ENCODE data around the gene VPS4A. TPM values are rescaled to one million over a fixed set of nuclear protein-coding genes. Genes with fewer than 3 reads are reported as not detected.
A peak's percentile ranks its signal among the peaks of the same experiment; 100 is the strongest.

Gene VPS4A
- total RNA-seq, 1 donor from 2014 or later: 25.6 TPM

- Histone ChIP-seq H3K9me3 (ENCODE audit: control insufficient read depth in 3 of 3, low read length in 3 of 3) (no peaks in the 10 kb centered on the region), H3K27me3 (ENCODE audit: control insufficient read depth in 3 of 3, insufficient read depth in 3 of 3, low read length in 3 of 3) (no peaks in the 10 kb centered on the region), H3K9ac (ENCODE audit: low read depth in 1 of 3, low read length in 3 of 3) (peak overlapping the region in 1 of 3 donors; percentile 50), H3K4me3 (ENCODE audit: low read length in 3 of 3) (no peak overlapping the region), H3K27ac (ENCODE audit: low read depth, low read length) (peak overlapping the region; percentile 56), H3K4me1 (ENCODE audit: control insufficient read depth in 3 of 3, insufficient read depth in 3 of 3, low read length in 3 of 3) (peaks cover 8 to 29% (median 21%) of the 10 kb centered on the region in 3 donors), H3K36me3 (ENCODE audit: control insufficient read depth in 3 of 3, insufficient read depth in 3 of 3, low read length in 3 of 3) (peaks cover 58 to 64% (median 62%) of the 10 kb centered on the region in 3 donors)
Measured at GRCh38 chr16:69316595-69317034, 5.5 kb downstream of the VPS4A start.

GRCh38 chr16:69318177-69318910 lies 7.2 kb downstream of the VPS4A start:
- peaks cover 71 to 81% (median 78%) of the 10 kb centered on the region in 3 donors for H3K36me3 ChIP-seq (ENCODE audit: control insufficient read depth in 3 of 3, insufficient read depth in 3 of 3, low read length in 3 of 3)
- peaks cover 0 to 29% (median 19%) of the 10 kb centered on the region in 3 donors for H3K4me1 ChIP-seq (ENCODE audit: control insufficient read depth in 3 of 3, insufficient read depth in 3 of 3, low read length in 3 of 3)
- no peak overlapping the region for H3K4me3 ChIP-seq (ENCODE audit: low read length in 3 of 3)
- H3K27me3 ChIP-seq (ENCODE audit: control insufficient read depth in 3 of 3, insufficient read depth in 3 of 3, low read length in 3 of 3): no peaks in the 10 kb centered on the region
- no peaks in the 10 kb centered on the region for H3K9me3 ChIP-seq (ENCODE audit: control insufficient read depth in 3 of 3, low read length in 3 of 3)
- no peak overlapping the region for H3K27ac ChIP-seq (ENCODE audit: low read depth, low read length)
- no peak overlapping the region for H3K9ac ChIP-seq (ENCODE audit: low read depth in 1 of 3, low read length in 3 of 3)

- no peaks in the 10 kb centered on the region for H3K27me3 ChIP-seq (ENCODE audit: control insufficient read depth in 3 of 3, insufficient read depth in 3 of 3, low read length in 3 of 3)
- no peak overlapping the region for H3K27ac ChIP-seq (ENCODE audit: low read depth, low read length)
- H3K9me3 ChIP-seq (ENCODE audit: control insufficient read depth in 3 of 3, low read length in 3 of 3): no peaks in the 10 kb centered on the region
- peaks cover 75 to 85% (median 80%) of the 10 kb centered on the region in 3 donors for H3K36me3 ChIP-seq (ENCODE audit: control insufficient read depth in 3 of 3, insufficient read depth in 3 of 3, low read length in 3 of 3)
- no peak overlapping the region for H3K4me3 ChIP-seq (ENCODE audit: low read length in 3 of 3)
- no peak overlapping the region for H3K9ac ChIP-seq (ENCODE audit: low read depth in 1 of 3, low read length in 3 of 3)
- H3K4me1 ChIP-seq (ENCODE audit: control insufficient read depth in 3 of 3, insufficient read depth in 3 of 3, low read length in 3 of 3): peaks cover 1 to 34% (median 23%) of the 10 kb centered on the region in 3 donors
Measured at GRCh38 chr16:69318911-69319289, 7.8 kb downstream of the VPS4A start.

GRCh38 chr16:69319381-69319780 lies 8.2 kb downstream of the VPS4A start:
- Histone ChIP-seq H3K4me3 (ENCODE audit: low read length in 3 of 3) (no peak overlapping the region), H3K9ac (ENCODE audit: low read depth in 1 of 3, low read length in 3 of 3) (no peak overlapping the region), H3K27ac (ENCODE audit: low read depth, low read length) (no peak overlapping the region), H3K27me3 (ENCODE audit: control insufficient read depth in 3 of 3, insufficient read depth in 3 of 3, low read length in 3 of 3) (no peaks in the 10 kb centered on the region), H3K36me3 (ENCODE audit: control insufficient read depth in 3 of 3, insufficient read depth in 3 of 3, low read length in 3 of 3) (peaks cover 75 to 85% (median 81%) of the 10 kb centered on the region in 3 donors), H3K9me3 (ENCODE audit: control insufficient read depth in 3 of 3, low read length in 3 of 3) (no peaks in the 10 kb centered on the region), H3K4me1 (ENCODE audit: control insufficient read depth in 3 of 3, insufficient read depth in 3 of 3, low read length in 3 of 3) (peaks cover 2 to 39% (median 27%) of the 10 kb centered on the region in 3 donors)

GRCh38 chr16:69319826-69320739 lies 8.9 kb downstream of the VPS4A start:
- H3K4me1 ChIP-seq (ENCODE audit: control insufficient read depth in 3 of 3, insufficient read depth in 3 of 3, low read length in 3 of 3): peaks cover 2 to 45% (median 34%) of the 10 kb centered on the region in 3 donors
- no peak overlapping the region for H3K27ac ChIP-seq (ENCODE audit: low read depth, low read length)
- no peak overlapping the region for H3K4me3 ChIP-seq (ENCODE audit: low read length in 3 of 3)
- H3K27me3 ChIP-seq (ENCODE audit: control insufficient read depth in 3 of 3, insufficient read depth in 3 of 3, low read length in 3 of 3): no peaks in the 10 kb centered on the region
- H3K9me3 ChIP-seq (ENCODE audit: control insufficient read depth in 3 of 3, low read length in 3 of 3): no peaks in the 10 kb centered on the region
- no peak overlapping the region for H3K9ac ChIP-seq (ENCODE audit: low read depth in 1 of 3, low read length in 3 of 3)
- H3K36me3 ChIP-seq (ENCODE audit: control insufficient read depth in 3 of 3, insufficient read depth in 3 of 3, low read length in 3 of 3): peaks cover 78 to 88% (median 81%) of the 10 kb centered on the region in 3 donors

GRCh38 chr16:69320740-69321073 lies 9.6 kb downstream of the VPS4A start:
- H3K36me3 ChIP-seq (ENCODE audit: control insufficient read depth in 3 of 3, insufficient read depth in 3 of 3, low read length in 3 of 3): peaks cover 78 to 84% (median 79%) of the 10 kb centered on the region in 3 donors
- no peak overlapping the region for H3K9ac ChIP-seq (ENCODE audit: low read depth in 1 of 3, low read length in 3 of 3)
- H3K9me3 ChIP-seq (ENCODE audit: control insufficient read depth in 3 of 3, low read length in 3 of 3): no peaks in the 10 kb centered on the region

GRCh38 chr16:69321080-69321479 lies 9.9 kb downstream of the VPS4A start:
- H3K9ac ChIP-seq (ENCODE audit: low read depth in 1 of 3, low read length in 3 of 3): no peak overlapping the region
- H3K27me3 ChIP-seq (ENCODE audit: control insufficient read depth in 3 of 3, insufficient read depth in 3 of 3, low read length in 3 of 3): no peaks in the 10 kb centered on the region
- H3K4me1 ChIP-seq (ENCODE audit: control insufficient read depth in 3 of 3, insufficient read depth in 3 of 3, low read length in 3 of 3): peaks cover 8 to 49% (median 40%) of the 10 kb centered on the region in 3 donors
- no peaks in the 10 kb centered on the region for H3K9me3 ChIP-seq (ENCODE audit: control insufficient read depth in 3 of 3, low read length in 3 of 3)
- H3K4me3 ChIP-seq (ENCODE audit: low read length in 3 of 3): no peak overlapping the region
- H3K27ac ChIP-seq (ENCODE audit: low read depth, low read length): no peak overlapping the region
- H3K36me3 ChIP-seq (ENCODE audit: control insufficient read depth in 3 of 3, insufficient read depth in 3 of 3, low read length in 3 of 3): peaks cover 75 to 80% (median 77%) of the 10 kb centered on the region in 3 donors

More at GRCh38 chr16:69320740-69321073, 9.6 kb downstream of the VPS4A start:
- H3K4me1 ChIP-seq (ENCODE audit: control insufficient read depth in 3 of 3, insufficient read depth in 3 of 3, low read length in 3 of 3): peaks cover 4 to 49% (median 36%) of the 10 kb centered on the region in 3 donors
- no peaks in the 10 kb centered on the region for H3K27me3 ChIP-seq (ENCODE audit: control insufficient read depth in 3 of 3, insufficient read depth in 3 of 3, low read length in 3 of 3)
- no peak overlapping the region for H3K4me3 ChIP-seq (ENCODE audit: low read length in 3 of 3)
- H3K27ac ChIP-seq (ENCODE audit: low read depth, low read length): no peak overlapping the region

- Histone ChIP-seq H3K4me3 (ENCODE audit: low read length in 3 of 3) (no peak overlapping the region), H3K4me1 (ENCODE audit: control insufficient read depth in 3 of 3, insufficient read depth in 3 of 3, low read length in 3 of 3) (peaks cover 20 to 52% (median 44%) of the 10 kb centered on the region in 3 donors), H3K27ac (ENCODE audit: low read depth, low read length) (no peak overlapping the region), H3K9ac (ENCODE audit: low read depth in 1 of 3, low read length in 3 of 3) (no peak overlapping the region), H3K9me3 (ENCODE audit: control insufficient read depth in 3 of 3, low read length in 3 of 3) (no peaks in the 10 kb centered on the region), H3K27me3 (ENCODE audit: control insufficient read depth in 3 of 3, insufficient read depth in 3 of 3, low read length in 3 of 3) (no peaks in the 10 kb centered on the region), H3K36me3 (ENCODE audit: control insufficient read depth in 3 of 3, insufficient read depth in 3 of 3, low read length in 3 of 3) (peaks cover 65 to 70% (median 67%) of the 10 kb centered on the region in 3 donors)
Measured at GRCh38 chr16:69322343-69322742, 11.2 kb downstream of the VPS4A start.

- Histone ChIP-seq H3K4me1 (ENCODE audit: control insufficient read depth in 3 of 3, insufficient read depth in 3 of 3, low read length in 3 of 3) (peaks cover 27 to 57% (median 45%) of the 10 kb centered on the region in 3 donors), H3K4me3 (ENCODE audit: low read length in 3 of 3) (no peak overlapping the region), H3K27ac (ENCODE audit: low read depth, low read length) (peak overlapping the region; percentile 86), H3K36me3 (ENCODE audit: control insufficient read depth in 3 of 3, insufficient read depth in 3 of 3, low read length in 3 of 3) (peaks cover 62 to 69% (median 66%) of the 10 kb centered on the region in 3 donors), H3K9ac (ENCODE audit: low read depth in 1 of 3, low read length in 3 of 3) (peak overlapping the region in 1 of 3 donors; percentile 54), H3K9me3 (ENCODE audit: control insufficient read depth in 3 of 3, low read length in 3 of 3) (no peaks in the 10 kb centered on the region), H3K27me3 (ENCODE audit: control insufficient read depth in 3 of 3, insufficient read depth in 3 of 3, low read length in 3 of 3) (no peaks in the 10 kb centered on the region)
Measured at GRCh38 chr16:69323415-69323814, 12.3 kb downstream of the VPS4A start.

All from skeletal muscle tissue (tissue), 4 donors.